Fibroblast of lung (primary cell): ENCODE results near the gene AKAP12.

ENCODE experiments used
- CTCF ChIP-seq, 2 donors: IDR thresholded peaks in 1 of 2; conservative IDR thresholded peaks in 1 of 2; 1 replicate in 1 of 2; 2 replicates in 1 of 2; pipeline ENCODE4 v1.5.1; 2011 to 2012; ENCODE audit warnings: low read length in 2 of 2, control low read depth in 1 of 2, inconsistent platforms in 1 of 2, low read depth in 1 of 2, mild to moderate bottlenecking in 1 of 2
- EZH2 ChIP-seq: IDR thresholded peaks from 2 replicates; pipeline ENCODE4 v1.5.1; 2012; ENCODE audit warnings: low read length, control low read depth, mild to moderate bottlenecking; ENCODE audit errors: missing control alignments

GRCh38 chr6:151211075-151211474 is 28.7 kb upstream of the AKAP12 start:
- TF ChIP-seq CTCF (conservative IDR thresholded peaks at IDR 0.05 in 1 of 2, IDR thresholded peaks at IDR 0.05 in 1 of 2; ENCODE audit: low read depth in 1 of 2, low read length in 2 of 2) = no peak
- TF ChIP-seq EZH2 = no peak
